GM23338 (cell line): ENCODE data around the gene ATP8B4. TPM values are rescaled to one million over a fixed set of nuclear protein-coding genes. Genes with fewer than 3 reads are reported as not detected.

ENCODE experiments used
- ATAC-seq: fragments of 200-7000 bp; cut with Tn5 transposase; 3 replicates; pipeline ENCODE4 v1.9.1; 2020
- DNase-seq: peaks from one replicate; pipeline ENCODE4 v3.0.0-alpha.2; 2015; ENCODE audit warnings: low spot score
- H2AFZ ChIP-seq: fragments of 200-600 bp; sonication (generic); 2 replicates; pipeline ENCODE4 v1.8.0; 2016; ENCODE audit warnings: antibody characterized with exemption, mild to moderate bottlenecking, moderate library complexity
- H3F3A ChIP-seq: fragments of 200-600 bp; sonication (generic); replicated peaks from 2 replicates; pipeline ENCODE4 v1.8.0; 2017; ENCODE audit warnings: antibody characterized with exemption, mixed run types, low read depth
- H3K27ac ChIP-seq: fragments of 200-600 bp; sonication (generic); 2 replicates; pipeline ENCODE4 v1.6.1; 2016; ENCODE audit warnings: low read depth
- H3K27me3 ChIP-seq: fragments of 200-600 bp; sonication (generic); 2 replicates; pipeline ENCODE4 v1.8.0; 2016; ENCODE audit warnings: mild to moderate bottlenecking, mixed run types, moderate library complexity; ENCODE audit not compliant: insufficient read depth
- H3K36me3 ChIP-seq: fragments of 200-600 bp; sonication (generic); 2 replicates; pipeline ENCODE4 v1.8.0; 2016; ENCODE audit warnings: mild to moderate bottlenecking; ENCODE audit not compliant: insufficient read depth
- H3K4me1 ChIP-seq: fragments of 200-600 bp; sonication (generic); 2 replicates; pipeline ENCODE4 v1.8.0; 2016; ENCODE audit warnings: mild to moderate bottlenecking, moderate library complexity; ENCODE audit not compliant: insufficient read depth
- H3K4me2 ChIP-seq: fragments of 200-600 bp; sonication (generic); 2 replicates; pipeline ENCODE4 v1.7.1; 2017; ENCODE audit warnings: mixed run types
- H3K4me3 ChIP-seq: fragments of 200-600 bp; sonication (generic); 2 replicates; pipeline ENCODE4 v1.6.1; 2016; ENCODE audit warnings: mixed run types
- H3K79me2 ChIP-seq: fragments of 200-600 bp; sonication (generic); replicated peaks from 2 replicates; pipeline ENCODE4 v1.8.0; 2017; ENCODE audit warnings: mild to moderate bottlenecking; ENCODE audit not compliant: insufficient read depth
- H3K9me2 ChIP-seq: fragments of 200-600 bp; sonication (generic); 2 replicates; pipeline ENCODE4 v1.8.0; 2017; ENCODE audit not compliant: insufficient read depth
- H4K20me1 ChIP-seq: fragments of 200-600 bp; sonication (generic); replicated peaks from 2 replicates; pipeline ENCODE4 v1.8.0; 2017; ENCODE audit warnings: mild to moderate bottlenecking; ENCODE audit not compliant: insufficient read depth
- H3K27ac Mint-ChIP-seq: 2 replicates; pipeline ENCODE4 v1.8.0; 2020; ENCODE audit warnings: inconsistent platforms, mild to moderate bottlenecking, moderate library complexity, mixed read lengths
- H3K27me3 Mint-ChIP-seq: 3 replicates; pipeline ENCODE4 v1.8.0; 2022; ENCODE audit warnings: low read depth, mild to moderate bottlenecking, moderate library complexity, mixed read lengths, inconsistent platforms; ENCODE audit not compliant: insufficient read depth, poor library complexity
- H3K36me3 Mint-ChIP-seq: 3 replicates; pipeline ENCODE4 v1.8.0; 2021; ENCODE audit warnings: low read depth, mild to moderate bottlenecking, inconsistent platforms, moderate library complexity, mixed read lengths
- H3K4me1 Mint-ChIP-seq: 3 replicates; pipeline ENCODE4 v1.8.0; 2020; ENCODE audit warnings: mild to moderate bottlenecking, inconsistent platforms, mixed read lengths
- H3K4me3 Mint-ChIP-seq: 3 replicates; pipeline ENCODE4 v1.8.0; 2021; ENCODE audit warnings: moderate library complexity, mild to moderate bottlenecking, inconsistent platforms, mixed read lengths
- H3K9me3 Mint-ChIP-seq: 3 replicates; pipeline ENCODE4 v1.8.0; 2020; ENCODE audit warnings: moderate library complexity, mild to moderate bottlenecking, inconsistent platforms, mixed read lengths
- EZH2phosphoT487 ChIP-seq: fragments of 200-600 bp; sonication (generic); IDR thresholded peaks from one replicate; pipeline ENCODE4 v1.8.1; 2018; ENCODE audit warnings: antibody characterized with exemption; ENCODE audit not compliant: unreplicated experiment
- JUNB ChIP-seq: IDR thresholded peaks from one replicate; pipeline ENCODE4 v1.6.1; 2016; ENCODE audit warnings: antibody characterized with exemption; ENCODE audit not compliant: unreplicated experiment
- polyA plus RNA-seq: library from polyadenylated mRNA; unstranded; fragments of >200 nt; fragmentation: Nextera tagmentation; extraction: Ambion mirVana; gene quantifications from 2 replicates; pipeline ENCODE4 v1.2.1, GENCODE V29; 2016
- total RNA-seq: library from RNA; depleted of rRNA; stranded (reverse); fragments of >200 nt; shearing (Covaris generic); gene quantifications from 2 replicates; pipeline ENCODE4 v1.2.3, GENCODE V29; 2014
- TF ChIP-seq, protein P1 (sequence below): fragments of 250-450 bp; sonication (Bioruptor Pico); IDR thresholded peaks from 2 replicates; pipeline ENCODE4 v1.5.0; 2020; ENCODE audit warnings: mild to moderate bottlenecking, moderate library complexity
- TF ChIP-seq, protein P2 (sequence below), 2 experiments: fragments of 200-600 bp in 1 of 2; sonication (generic) in 1 of 2; conservative IDR thresholded peaks; 2 replicates each; pipeline versions ENCODE4 v1.5.1 to v1.6.1; 2016 to 2017; ENCODE audit warnings: antibody characterized with exemption in 2 of 2, low read depth in 2 of 2, mild to moderate bottlenecking in 2 of 2, moderate library complexity in 1 of 2

The ATP8B4 gene
- total and polyA plus RNA-seq, 2 experiments from 2014 or later: 0.24 TPM; not detected in 1

DNA sequence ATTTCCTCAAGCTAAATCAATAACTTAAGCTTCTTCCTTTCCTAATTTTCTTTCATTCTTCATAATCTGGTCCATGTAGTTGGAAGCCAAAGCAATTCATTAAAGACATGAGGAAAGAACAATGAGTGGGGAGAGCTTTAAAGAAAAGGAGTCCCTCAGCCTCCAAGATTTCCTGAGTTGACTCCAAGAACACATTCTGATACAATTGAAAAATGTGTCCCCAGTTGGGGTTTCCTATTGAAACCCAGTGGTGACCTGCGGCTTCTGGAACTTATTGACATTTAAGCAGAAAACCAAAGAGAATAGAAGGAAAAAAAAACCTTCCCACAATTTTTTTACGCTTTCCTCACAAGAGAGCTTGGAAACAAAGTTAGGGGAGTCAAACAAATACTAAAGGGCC, 37.0 kb downstream of the ATP8B4 start:
- TF ChIP-seq, protein P1, sequence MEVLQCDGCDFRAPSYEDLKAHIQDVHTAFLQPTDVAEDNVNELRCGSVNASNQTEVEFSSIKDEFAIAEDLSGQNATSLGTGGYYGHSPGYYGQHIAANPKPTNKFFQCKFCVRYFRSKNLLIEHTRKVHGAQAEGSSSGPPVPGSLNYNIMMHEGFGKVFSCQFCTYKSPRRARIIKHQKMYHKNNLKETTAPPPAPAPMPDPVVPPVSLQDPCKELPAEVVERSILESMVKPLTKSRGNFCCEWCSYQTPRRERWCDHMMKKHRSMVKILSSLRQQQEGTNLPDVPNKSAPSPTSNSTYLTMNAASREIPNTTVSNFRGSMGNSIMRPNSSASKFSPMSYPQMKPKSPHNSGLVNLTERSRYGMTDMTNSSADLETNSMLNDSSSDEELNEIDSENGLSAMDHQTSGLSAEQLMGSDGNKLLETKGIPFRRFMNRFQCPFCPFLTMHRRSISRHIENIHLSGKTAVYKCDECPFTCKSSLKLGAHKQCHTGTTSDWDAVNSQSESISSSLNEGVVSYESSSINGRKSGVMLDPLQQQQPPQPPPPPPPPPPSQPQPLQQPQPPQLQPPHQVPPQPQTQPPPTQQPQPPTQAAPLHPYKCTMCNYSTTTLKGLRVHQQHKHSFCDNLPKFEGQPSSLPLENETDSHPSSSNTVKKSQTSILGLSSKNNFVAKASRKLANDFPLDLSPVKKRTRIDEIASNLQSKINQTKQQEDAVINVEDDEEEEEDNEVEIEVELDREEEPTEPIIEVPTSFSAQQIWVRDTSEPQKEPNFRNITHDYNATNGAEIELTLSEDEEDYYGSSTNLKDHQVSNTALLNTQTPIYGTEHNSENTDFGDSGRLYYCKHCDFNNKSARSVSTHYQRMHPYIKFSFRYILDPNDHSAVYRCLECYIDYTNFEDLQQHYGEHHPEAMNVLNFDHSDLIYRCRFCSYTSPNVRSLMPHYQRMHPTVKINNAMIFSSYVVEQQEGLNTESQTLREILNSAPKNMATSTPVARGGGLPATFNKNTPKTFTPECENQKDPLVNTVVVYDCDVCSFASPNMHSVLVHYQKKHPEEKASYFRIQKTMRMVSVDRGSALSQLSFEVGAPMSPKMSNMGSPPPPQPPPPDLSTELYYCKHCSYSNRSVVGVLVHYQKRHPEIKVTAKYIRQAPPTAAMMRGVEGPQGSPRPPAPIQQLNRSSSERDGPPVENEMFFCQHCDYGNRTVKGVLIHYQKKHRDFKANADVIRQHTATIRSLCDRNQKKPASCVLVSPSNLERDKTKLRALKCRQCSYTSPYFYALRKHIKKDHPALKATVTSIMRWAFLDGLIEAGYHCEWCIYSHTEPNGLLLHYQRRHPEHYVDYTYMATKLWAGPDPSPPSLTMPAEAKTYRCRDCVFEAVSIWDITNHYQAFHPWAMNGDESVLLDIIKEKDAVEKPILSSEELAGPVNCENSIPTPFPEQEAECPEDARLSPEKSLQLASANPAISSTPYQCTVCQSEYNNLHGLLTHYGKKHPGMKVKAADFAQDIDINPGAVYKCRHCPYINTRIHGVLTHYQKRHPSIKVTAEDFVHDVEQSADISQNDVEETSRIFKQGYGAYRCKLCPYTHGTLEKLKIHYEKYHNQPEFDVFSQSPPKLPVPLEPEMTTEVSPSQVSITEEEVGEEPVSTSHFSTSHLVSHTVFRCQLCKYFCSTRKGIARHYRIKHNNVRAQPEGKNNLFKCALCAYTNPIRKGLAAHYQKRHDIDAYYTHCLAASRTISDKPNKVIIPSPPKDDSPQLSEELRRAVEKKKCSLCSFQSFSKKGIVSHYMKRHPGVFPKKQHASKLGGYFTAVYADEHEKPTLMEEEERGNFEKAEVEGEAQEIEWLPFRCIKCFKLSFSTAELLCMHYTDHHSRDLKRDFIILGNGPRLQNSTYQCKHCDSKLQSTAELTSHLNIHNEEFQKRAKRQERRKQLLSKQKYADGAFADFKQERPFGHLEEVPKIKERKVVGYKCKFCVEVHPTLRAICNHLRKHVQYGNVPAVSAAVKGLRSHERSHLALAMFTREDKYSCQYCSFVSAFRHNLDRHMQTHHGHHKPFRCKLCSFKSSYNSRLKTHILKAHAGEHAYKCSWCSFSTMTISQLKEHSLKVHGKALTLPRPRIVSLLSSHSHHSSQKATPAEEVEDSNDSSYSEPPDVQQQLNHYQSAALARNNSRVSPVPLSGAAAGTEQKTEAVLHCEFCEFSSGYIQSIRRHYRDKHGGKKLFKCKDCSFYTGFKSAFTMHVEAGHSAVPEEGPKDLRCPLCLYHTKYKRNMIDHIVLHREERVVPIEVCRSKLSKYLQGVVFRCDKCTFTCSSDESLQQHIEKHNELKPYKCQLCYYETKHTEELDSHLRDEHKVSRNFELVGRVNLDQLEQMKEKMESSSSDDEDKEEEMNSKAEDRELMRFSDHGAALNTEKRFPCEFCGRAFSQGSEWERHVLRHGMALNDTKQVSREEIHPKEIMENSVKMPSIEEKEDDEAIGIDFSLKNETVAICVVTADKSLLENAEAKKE (CRISPR knock-in tag): no peak
- TF ChIP-seq, protein P2, sequence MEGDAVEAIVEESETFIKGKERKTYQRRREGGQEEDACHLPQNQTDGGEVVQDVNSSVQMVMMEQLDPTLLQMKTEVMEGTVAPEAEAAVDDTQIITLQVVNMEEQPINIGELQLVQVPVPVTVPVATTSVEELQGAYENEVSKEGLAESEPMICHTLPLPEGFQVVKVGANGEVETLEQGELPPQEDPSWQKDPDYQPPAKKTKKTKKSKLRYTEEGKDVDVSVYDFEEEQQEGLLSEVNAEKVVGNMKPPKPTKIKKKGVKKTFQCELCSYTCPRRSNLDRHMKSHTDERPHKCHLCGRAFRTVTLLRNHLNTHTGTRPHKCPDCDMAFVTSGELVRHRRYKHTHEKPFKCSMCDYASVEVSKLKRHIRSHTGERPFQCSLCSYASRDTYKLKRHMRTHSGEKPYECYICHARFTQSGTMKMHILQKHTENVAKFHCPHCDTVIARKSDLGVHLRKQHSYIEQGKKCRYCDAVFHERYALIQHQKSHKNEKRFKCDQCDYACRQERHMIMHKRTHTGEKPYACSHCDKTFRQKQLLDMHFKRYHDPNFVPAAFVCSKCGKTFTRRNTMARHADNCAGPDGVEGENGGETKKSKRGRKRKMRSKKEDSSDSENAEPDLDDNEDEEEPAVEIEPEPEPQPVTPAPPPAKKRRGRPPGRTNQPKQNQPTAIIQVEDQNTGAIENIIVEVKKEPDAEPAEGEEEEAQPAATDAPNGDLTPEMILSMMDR (conservative IDR thresholded peaks at IDR 0.05; ENCODE audit: low read depth in 2 of 2): no peak
- TF ChIP-seq JUNB: no peak
- no peaks in the 10 kb centered on the region for H3K4me1 Mint-ChIP-seq
- Histone ChIP-seq H3K4me2 (no peak overlapping the region), H3F3A (no peaks in the 10 kb centered on the region), H4K20me1 (no peaks in the 10 kb centered on the region), H3K27me3 (no peaks in the 10 kb centered on the region), H3K4me3 (no peak overlapping the region), H3K9me2 (peaks cover 5% of the 10 kb centered on the region; the same call in 1 of the 2 replicates), H3K36me3 (no peaks in the 10 kb centered on the region), H2AFZ (no peak overlapping the region), H3K4me1 (no peaks in the 10 kb centered on the region), H3K79me2 (no peaks in the 10 kb centered on the region), H3K27ac (no peak overlapping the region)
- DNase-seq: no peak
- H3K27ac Mint-ChIP-seq: no peak overlapping the region
- no peak overlapping the region for H3K4me3 Mint-ChIP-seq
- no peak for ATAC-seq
- H3K27me3 Mint-ChIP-seq: peaks cover 2% of the 10 kb centered on the region
- no peaks in the 10 kb centered on the region for H3K36me3 Mint-ChIP-seq
- H3K9me3 Mint-ChIP-seq: no peaks in the 10 kb centered on the region

DNA sequence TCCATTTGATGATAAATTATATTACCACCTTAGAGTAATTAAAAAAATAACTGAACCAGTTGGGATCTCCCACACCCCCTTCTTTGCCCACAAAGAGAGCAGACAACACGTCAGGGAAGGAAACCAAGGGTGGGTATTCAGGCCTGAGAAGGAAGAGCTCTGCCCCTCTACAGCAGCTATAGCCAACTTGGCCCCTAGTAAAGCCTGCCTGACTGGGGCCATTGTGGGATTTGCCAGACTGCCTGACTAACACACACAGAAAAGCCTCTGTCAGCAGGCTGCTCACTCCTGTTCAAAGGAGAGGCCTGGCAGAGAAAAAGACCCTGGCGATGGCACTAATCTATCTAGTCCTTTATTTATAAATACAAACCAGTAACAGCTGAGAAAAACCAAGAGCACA, 41.4 kb downstream of the ATP8B4 start:
- Histone ChIP-seq H3K4me1 (no peaks in the 10 kb centered on the region), H3K79me2 (no peaks in the 10 kb centered on the region), H3K9me2 (peaks cover 3% of the 10 kb centered on the region; the same call in 1 of the 2 replicates), H3K4me2 (no peak overlapping the region), H3K27ac (no peak overlapping the region), H3K27me3 (no peaks in the 10 kb centered on the region), H3K4me3 (no peak overlapping the region), H4K20me1 (no peaks in the 10 kb centered on the region), H3F3A (no peaks in the 10 kb centered on the region), H3K36me3 (no peaks in the 10 kb centered on the region), H2AFZ (no peak overlapping the region)
- no peak for ATAC-seq
- Mint-ChIP-seq H3K9me3 (no peaks in the 10 kb centered on the region), H3K27me3 (peaks cover 2% of the 10 kb centered on the region), H3K4me3 (no peak overlapping the region), H3K36me3 (no peaks in the 10 kb centered on the region), H3K4me1 (no peaks in the 10 kb centered on the region), H3K27ac (no peak overlapping the region)
- DNase-seq: no peak
- TF ChIP-seq, protein P2 (conservative IDR thresholded peaks at IDR 0.05; ENCODE audit: low read depth in 2 of 2): no peak
- TF ChIP-seq EZH2phosphoT487: no peak
